ENCODE measurements around the gene SRR.
"Not testable (repeated sequence)": the region's sequence is repeated elsewhere in the genome, so short reads cannot be mapped to it uniquely, and the experiment has no call there.

The SRR gene

DNA sequence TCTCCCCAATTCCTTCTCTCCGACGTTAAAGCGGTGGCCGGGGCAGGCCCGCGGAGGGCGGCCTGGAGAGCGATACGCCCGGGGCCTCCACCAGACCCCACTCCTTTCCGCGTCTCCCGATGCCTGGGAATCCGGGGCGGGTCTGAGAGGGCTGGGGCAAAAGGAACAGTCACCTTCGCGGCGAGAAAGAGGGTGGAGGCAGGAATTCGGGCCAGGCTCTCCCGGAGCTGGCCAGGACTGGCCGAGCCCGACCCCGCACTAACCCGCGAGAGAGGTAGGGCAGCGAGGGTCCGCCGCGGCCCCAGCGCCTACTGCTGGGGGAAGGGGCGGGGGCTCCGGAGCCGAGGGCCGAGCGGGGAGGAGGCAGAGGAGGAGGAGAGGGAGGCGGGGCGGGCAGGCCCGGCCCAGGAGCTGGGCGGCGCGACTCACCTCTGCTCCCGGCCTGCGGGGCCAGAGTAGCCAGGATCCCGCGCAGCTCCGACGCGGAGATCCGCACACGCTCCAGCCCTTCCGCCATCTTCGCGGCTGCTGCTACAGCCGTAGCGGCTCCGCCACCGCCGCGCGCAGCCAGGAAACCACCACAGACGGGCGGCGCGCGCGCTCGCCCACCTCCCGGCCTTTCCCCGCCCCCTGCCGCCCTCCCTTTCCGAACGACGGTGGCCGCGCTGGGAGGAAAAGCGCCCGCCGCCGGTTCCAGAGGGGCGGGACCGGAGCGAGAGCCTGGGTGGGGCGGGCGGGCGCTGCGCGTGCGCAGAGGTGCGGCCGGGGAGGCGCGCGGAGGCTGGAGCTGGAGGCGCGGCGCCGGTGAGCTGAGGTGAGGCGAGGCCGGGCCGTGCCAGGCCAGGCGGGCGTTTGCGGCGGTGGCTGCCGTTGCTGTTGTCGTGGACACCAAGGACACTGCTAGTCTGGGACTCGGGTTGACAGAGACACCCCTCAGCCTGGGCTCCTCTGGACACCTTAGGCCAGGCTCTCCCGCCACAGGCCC is at the start of gene SRR, which contains the start of gene SMG6:
Gene SRR (plus strand): TSS at position 747 of the 985 bp plus-strand sequence. CDS start 11,611 bp downstream, outside the sequence.
Gene SMG6 (minus strand): TSS at position 582 of the 985 bp plus-strand sequence. CDS start 65 bp downstream, at position 517.
- DNase-seq: no peak

GRCh38 chr17:2258830-2259229 is 44.9 kb upstream of the SRR start:
- not testable (repeated sequence) for DNase-seq

GRCh38 chr17:2259769-2260536 is 43.8 kb upstream of the SRR start:
- DNase-seq: no peak

GRCh38 chr17:2262135-2262587 is 41.6 kb upstream of the SRR start:
- DNase-seq: no peak

DNA sequence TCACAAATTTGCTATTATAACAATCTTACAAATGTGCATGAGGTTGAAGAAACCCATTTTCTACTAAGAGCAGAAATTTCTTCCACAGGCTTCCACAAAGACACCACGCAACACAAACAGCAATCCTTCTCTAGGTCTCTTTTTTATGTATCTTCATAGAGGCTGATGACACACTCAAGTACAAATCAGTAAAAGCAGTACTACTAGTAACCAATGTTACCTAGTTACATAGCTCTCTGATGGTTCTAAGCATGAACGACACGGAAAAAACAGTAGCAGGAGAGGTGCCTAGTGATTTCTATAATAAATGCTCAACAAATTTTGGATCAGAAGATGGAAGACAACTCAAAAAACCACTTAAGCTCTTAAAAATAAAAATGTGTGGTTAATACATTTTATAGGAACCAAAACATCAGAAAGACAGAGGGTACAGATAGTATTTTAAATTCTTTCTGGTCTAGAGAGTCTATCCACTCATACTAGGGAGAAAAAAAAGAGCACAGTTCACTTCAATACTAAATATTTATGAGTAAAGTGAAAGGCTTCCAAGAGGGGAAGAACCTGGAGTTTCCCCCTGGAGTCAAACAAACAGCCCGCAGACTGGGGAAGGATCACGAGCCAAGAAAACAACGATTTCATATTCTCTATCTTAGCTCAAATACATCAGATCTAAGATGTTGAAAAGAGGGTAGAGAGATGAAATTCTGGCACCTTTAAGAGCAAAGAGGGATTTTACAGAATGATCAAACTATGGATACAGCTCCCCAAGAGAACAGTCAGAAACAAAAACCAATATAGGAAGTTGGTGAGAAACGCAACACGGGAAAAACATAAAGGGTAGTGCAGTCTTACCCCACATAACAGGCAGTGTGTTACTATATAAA is 40.3 kb upstream of the SRR start:
- no peak for DNase-seq

DNA sequence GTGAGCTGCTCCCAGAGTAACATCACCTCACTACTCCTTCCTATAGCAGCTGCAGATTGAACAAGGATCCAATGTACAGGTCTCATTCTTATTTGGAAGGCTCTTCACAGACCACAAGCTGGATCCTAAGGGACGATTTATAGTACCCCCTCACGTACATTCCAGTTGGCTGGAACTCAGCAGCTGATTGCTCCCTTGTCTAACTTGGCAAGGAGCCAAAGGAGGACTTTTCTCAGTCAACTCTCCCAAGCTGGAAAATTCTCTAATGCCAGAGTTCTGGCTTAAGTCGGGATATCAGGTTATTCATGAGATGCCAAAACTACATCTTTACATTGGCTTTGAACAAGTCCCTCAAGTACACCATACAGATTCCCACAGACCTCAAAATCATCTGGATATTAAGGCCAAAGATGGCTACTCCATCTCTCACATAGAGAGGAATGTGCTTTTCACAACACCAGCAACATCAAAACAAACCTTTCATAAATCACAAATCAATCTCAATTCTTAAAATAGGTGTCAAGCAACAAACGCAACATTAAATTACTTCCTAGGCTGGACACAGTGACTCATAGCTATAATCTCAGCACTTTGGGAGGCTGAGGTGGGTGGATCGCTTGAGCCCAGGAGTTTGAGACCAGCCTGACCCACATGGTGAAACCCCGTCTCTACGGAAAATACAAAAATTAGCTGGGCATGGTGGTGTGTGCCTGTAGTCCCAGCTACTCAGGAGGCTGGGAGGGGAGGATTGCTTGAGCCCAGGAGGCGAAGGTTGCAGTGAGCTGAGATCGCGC is 39.5 kb upstream of the SRR start:
- no peak for DNase-seq

DNA sequence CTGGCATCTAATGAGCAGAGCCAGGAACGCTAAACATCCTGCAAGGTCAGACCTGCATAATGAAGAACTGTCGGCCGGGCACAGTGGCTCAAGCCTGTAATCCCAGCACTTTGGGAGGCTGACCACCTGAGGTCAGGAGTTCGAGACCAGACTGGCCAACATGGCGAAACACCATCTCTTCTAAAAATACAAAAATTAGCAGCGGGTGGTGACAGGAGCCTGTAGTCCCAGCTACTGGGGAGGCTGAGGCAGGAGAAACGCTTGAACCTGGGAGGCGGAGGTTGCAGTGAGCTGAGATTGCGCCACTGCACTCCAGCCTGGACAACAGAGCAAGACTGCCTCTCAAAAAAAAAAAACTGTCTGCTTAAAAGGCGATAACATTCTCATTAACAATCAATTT is 38.6 kb upstream of the SRR start:
- DNase-seq: not testable (repeated sequence)

GRCh38 chr17:2266045-2266864 is 37.5 kb upstream of the SRR start:
- DNase-seq: no peak

DNA sequence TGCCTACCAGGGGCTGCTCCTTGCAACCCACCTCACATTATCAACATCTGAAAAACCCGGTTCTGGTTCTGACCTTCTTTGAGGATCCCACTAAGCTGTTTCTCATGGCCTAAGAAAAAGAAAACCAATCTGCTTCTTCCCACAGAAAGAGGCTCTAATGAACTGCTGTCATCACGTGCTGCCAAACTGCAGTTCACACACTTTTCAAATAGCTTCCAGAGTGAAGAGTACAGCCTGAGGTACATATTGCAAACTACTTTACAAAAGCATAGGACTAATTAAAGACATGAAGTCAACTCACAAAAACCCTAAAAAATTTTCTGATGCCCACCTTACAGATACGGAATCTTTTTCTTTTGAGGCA is 36.9 kb upstream of the SRR start:
- no peak for DNase-seq

- no peak for DNase-seq
Observed at GRCh38 chr17:2267354-2267753, 36.4 kb upstream of the SRR start.

GRCh38 chr17:2271985-2272702 is 31.6 kb upstream of the SRR start:
- no peak for DNase-seq

DNA sequence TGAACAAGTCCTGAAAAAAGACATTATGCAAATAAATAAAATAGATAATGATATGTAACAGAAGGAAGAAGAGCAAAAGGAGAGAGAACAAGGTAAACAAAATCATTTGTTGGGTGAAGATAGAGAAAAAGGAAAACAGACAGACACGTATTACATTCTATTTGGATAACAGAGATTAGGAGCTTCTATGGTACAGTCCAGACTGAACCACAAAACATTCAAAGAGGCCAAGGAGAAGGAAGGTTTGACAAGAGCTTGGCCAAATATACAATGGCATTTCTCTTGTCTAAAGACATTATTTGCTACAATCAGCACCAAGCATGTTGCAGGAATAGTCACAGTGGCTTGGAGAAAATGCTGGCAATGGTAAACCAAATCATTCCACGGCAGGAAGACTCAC is 29.3 kb upstream of the SRR start:
- no peak for DNase-seq

- no peak for DNase-seq
Observed at GRCh38 chr17:2275722-2276121, 28.0 kb upstream of the SRR start.

- no peak for DNase-seq
Observed at GRCh38 chr17:2277429-2278170, 26.1 kb upstream of the SRR start.

GRCh38 chr17:2279707-2280106 is 24.0 kb upstream of the SRR start:
- no peak for DNase-seq

GRCh38 chr17:2282297-2282873 is 21.4 kb upstream of the SRR start:
- peak; percentile 13 for DNase-seq

GRCh38 chr17:2283302-2283701 is 20.4 kb upstream of the SRR start:
- DNase-seq: no peak

DNA sequence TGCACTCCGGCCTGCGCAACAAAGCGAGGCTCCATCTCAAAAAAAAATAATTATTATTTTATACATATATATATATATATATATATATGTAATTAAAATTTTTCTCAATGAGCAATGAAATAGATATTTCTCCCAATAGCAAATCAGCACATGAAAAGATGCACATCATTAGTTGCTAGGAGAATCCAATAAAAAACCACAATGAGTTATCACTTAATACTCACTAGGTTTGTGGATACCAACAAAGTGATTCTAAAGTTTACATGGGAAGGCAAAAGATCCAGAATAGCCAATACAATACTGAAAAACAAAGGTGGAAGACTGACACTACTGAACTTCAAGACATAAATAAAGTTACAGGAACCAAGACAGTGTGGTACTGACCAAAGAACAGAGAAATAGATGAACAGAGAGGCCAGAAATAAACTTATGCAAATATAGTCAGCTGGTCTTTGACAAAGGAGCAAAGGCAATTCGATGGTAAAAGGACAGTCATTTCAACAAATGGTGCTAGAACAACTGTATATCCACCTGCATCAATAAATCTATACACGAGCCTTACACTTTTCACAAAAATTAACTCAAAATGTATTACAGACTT is 13.8 kb upstream of the SRR start:
- no peak for DNase-seq

DNA sequence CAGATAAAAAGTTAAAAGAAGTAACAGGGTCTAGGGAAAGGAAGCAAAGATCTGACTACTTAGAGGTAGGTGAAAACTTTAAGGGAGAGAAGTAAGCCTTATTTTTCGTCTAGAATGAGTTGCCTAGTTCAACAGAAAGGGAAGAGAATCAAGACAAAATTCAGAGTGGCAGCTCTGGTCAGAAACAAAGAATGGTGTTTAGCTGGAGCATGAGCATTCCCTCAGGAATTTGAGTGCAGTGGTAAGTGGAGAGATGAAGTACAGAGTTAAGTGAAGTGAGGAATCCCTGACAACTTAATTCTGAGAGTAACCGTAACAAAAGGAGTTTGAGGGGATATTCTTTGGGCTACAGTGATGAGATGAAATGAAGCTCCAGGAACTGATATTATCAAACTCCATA is 11.7 kb upstream of the SRR start:
- DNase-seq: no peak

All from NCI-H524 treated with DMSO at 0.1 percent for 48 hours (cell line).